H1 (cell line): Measurements from ENCODE around the gene CERT1.

Source experiments
- POLR2A ChIP-seq, 2 experiments: IDR thresholded peaks; 1 replicate in 1 of 2; 2 replicates in 1 of 2; pipeline ENCODE4 v1.6.1; 2011; ENCODE audit warnings: low read depth in 2 of 2, low read length in 2 of 2, mild to moderate bottlenecking in 2 of 2; ENCODE audit errors: control extremely low read depth in 1 of 2
- RXRA ChIP-seq: IDR thresholded peaks from 2 replicates; pipeline ENCODE4 v1.6.1; 2011; ENCODE audit warnings: low read depth, mild to moderate bottlenecking, low read length, moderate library complexity; ENCODE audit not compliant: insufficient read depth
- TF ChIP-seq, protein P1 (sequence below), 3 experiments: IDR thresholded peaks; 1 replicate in 2 of 3; 2 replicates in 1 of 3; pipeline versions ENCODE4 v1.5.1 to v1.6.1; 2011; ENCODE audit warnings: low read length in 3 of 3, mild to moderate bottlenecking in 3 of 3, inconsistent platforms in 2 of 3, low read depth in 1 of 3, moderate library complexity in 1 of 3; ENCODE audit not compliant: insufficient read depth in 1 of 3; ENCODE audit errors: control extremely low read depth in 1 of 3

DNA sequence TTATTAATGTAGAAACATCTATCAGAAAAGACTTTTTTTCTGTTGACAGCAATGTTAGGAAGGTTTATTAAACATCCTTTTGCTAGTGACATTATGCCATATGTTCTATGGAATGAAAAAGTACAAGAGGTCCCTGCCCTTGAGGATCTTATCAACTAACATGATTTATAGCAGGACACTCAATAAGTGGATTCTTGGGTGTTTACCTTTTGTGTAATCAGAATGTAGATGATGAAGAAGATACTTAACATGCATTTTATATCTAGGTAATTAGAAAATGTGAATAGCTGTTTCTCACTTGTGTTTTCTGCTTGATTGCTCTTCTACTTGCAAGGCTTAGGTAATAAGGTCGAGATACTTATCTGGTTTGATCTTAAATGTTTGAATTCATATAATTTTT, 169.5 kb downstream of the CERT1 start:
- TF ChIP-seq, protein P1, sequence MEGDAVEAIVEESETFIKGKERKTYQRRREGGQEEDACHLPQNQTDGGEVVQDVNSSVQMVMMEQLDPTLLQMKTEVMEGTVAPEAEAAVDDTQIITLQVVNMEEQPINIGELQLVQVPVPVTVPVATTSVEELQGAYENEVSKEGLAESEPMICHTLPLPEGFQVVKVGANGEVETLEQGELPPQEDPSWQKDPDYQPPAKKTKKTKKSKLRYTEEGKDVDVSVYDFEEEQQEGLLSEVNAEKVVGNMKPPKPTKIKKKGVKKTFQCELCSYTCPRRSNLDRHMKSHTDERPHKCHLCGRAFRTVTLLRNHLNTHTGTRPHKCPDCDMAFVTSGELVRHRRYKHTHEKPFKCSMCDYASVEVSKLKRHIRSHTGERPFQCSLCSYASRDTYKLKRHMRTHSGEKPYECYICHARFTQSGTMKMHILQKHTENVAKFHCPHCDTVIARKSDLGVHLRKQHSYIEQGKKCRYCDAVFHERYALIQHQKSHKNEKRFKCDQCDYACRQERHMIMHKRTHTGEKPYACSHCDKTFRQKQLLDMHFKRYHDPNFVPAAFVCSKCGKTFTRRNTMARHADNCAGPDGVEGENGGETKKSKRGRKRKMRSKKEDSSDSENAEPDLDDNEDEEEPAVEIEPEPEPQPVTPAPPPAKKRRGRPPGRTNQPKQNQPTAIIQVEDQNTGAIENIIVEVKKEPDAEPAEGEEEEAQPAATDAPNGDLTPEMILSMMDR (IDR thresholded peaks at IDR 0.05; ENCODE audit: control extremely low read depth in 1 of 3, insufficient read depth in 1 of 3, low read depth in 1 of 3, low read length in 3 of 3): no peak
- TF ChIP-seq POLR2A (IDR thresholded peaks at IDR 0.05; ENCODE audit: control extremely low read depth in 1 of 2, low read depth in 2 of 2, low read length in 2 of 2): no peak
- TF ChIP-seq RXRA: no peak
